Upper lobe of right lung (tissue), 1 donor: Measurements from ENCODE around the gene CUZD1. TPM values are rescaled to one million over a fixed set of nuclear protein-coding genes. Genes with fewer than 3 reads are reported as not detected.

Experiments used
- ATAC-seq: fragments of 200-7000 bp; cut with Tn5 transposase; one replicate; pipeline ENCODE4 v1.9.1; 2020; ENCODE audit warnings: mild to moderate bottlenecking, moderate library complexity
- DNase-seq: peaks from one replicate; pipeline ENCODE4 v3.0.0-alpha.2; 2020
- H3K27ac ChIP-seq: fragments of 200-600 bp; one replicate; pipeline ENCODE4 v1.8.0; 2022
- H3K27me3 ChIP-seq: fragments of 200-600 bp; one replicate; pipeline ENCODE4 v1.8.0; 2022; ENCODE audit warnings: mild to moderate bottlenecking
- H3K36me3 ChIP-seq: fragments of 200-600 bp; one replicate; pipeline ENCODE4 v1.8.0; 2022
- H3K4me1 ChIP-seq: fragments of 200-600 bp; one replicate; pipeline ENCODE4 v1.8.0; 2022
- H3K4me3 ChIP-seq: fragments of 200-600 bp; one replicate; pipeline ENCODE4 v1.8.0; 2022; ENCODE audit warnings: mild to moderate bottlenecking
- H3K9me3 ChIP-seq: fragments of 200-600 bp; one replicate; pipeline ENCODE4 v1.8.0; 2022
- CTCF ChIP-seq: fragments of 200-600 bp; IDR thresholded peaks from one replicate; pipeline ENCODE4 v1.8.0; 2022; ENCODE audit warnings: antibody characterized with exemption
- intact Hi-C: fragments of 100-400 bp; cut with DNase I; formaldehyde crosslinking; loops from one replicate; pipeline ENCODE4 v1.11.0; 2022
- total RNA-seq: library from RNA; stranded (reverse); fragmentation: NEBNext Ultra II Directional; extraction: Animal tissue kit (Norgen Biotek cat#: 25700); gene quantifications from one replicate; pipeline ENCODE4 v1.2.1, GENCODE V29; 2021
- donor health status: DM: no; HTN: yes; CAD: no; lungs with severe emphysema.

The CUZD1 gene
- total RNA-seq, 1 donor from 2014 or later, result 0.78 TPM

GRCh38 chr10:122829454-122829853 lies 16.2 kb downstream of the CUZD1 start:
- TF ChIP-seq CTCF, result no peak
- Histone ChIP-seq H3K27ac (no peak overlapping the region), H3K27me3 (no peaks in the 10 kb centered on the region), H3K9me3 (no peaks in the 10 kb centered on the region), H3K4me1 (no peaks in the 10 kb centered on the region), H3K4me3 (no peak overlapping the region), H3K36me3 (no peaks in the 10 kb centered on the region)
- ATAC-seq, result no peak
- DNase-seq, result no peak
- intact Hi-C loops, result no loop called here

GRCh38 chr10:122828716-122829255 lies 16.9 kb downstream of the CUZD1 start:
- H3K27ac ChIP-seq, result no peak overlapping the region
- H3K9me3 ChIP-seq, result no peaks in the 10 kb centered on the region
- ATAC-seq (no peak), DNase-seq (no peak)
- TF ChIP-seq CTCF, result no peak
- H3K4me3 ChIP-seq, result no peak overlapping the region
- H3K27me3 ChIP-seq, result no peaks in the 10 kb centered on the region
- no peaks in the 10 kb centered on the region for H3K4me1 ChIP-seq
- intact Hi-C loops, result no loop called here
- no peaks in the 10 kb centered on the region for H3K36me3 ChIP-seq

- TF ChIP-seq CTCF, result no peak
- Histone ChIP-seq H3K36me3 (no peaks in the 10 kb centered on the region), H3K4me3 (no peak overlapping the region), H3K4me1 (no peaks in the 10 kb centered on the region), H3K27ac (no peak overlapping the region), H3K27me3 (no peaks in the 10 kb centered on the region), H3K9me3 (no peaks in the 10 kb centered on the region)
- ATAC-seq, result no peak
- no peak for DNase-seq
- intact Hi-C loops, result no loop called here
Measured at GRCh38 chr10:122827302-122827701, 18.4 kb downstream of the CUZD1 start.

GRCh38 chr10:122822973-122823690 lies 22.5 kb downstream of the CUZD1 start:
- no peak for DNase-seq

GRCh38 chr10:122821808-122822207 lies 23.8 kb downstream of the CUZD1 start:
- ATAC-seq (no peak), DNase-seq (no peak)
- H3K27me3 ChIP-seq, result peaks cover 6% of the 10 kb centered on the region
- H3K4me3 ChIP-seq, result no peak overlapping the region
- no peaks in the 10 kb centered on the region for H3K36me3 ChIP-seq
- H3K4me1 ChIP-seq, result no peaks in the 10 kb centered on the region
- H3K9me3 ChIP-seq, result no peaks in the 10 kb centered on the region
- intact Hi-C loops, result no loop called here
- no peak for TF ChIP-seq CTCF
- no peak overlapping the region for H3K27ac ChIP-seq

More at GRCh38 chr10:122822973-122823690, 22.5 kb downstream of the CUZD1 start:
- intact Hi-C loops, result no loop called here
- Histone ChIP-seq H3K27me3 (no peaks in the 10 kb centered on the region), H3K4me3 (no peak overlapping the region), H3K27ac (no peak overlapping the region), H3K9me3 (no peaks in the 10 kb centered on the region), H3K4me1 (no peaks in the 10 kb centered on the region), H3K36me3 (no peaks in the 10 kb centered on the region)
- TF ChIP-seq CTCF, result no peak
- no peak for ATAC-seq
